Immature natural killer cell (primary cell): ENCODE measurements around the gene HPS5. TPM values are rescaled to one million over a fixed set of nuclear protein-coding genes. Genes with fewer than 3 reads are reported as not detected.

Experiments
- DNase-seq, 3 donors: peaks; one replicate each; pipeline ENCODE4 v3.0.0; 2022; ENCODE audit warnings: mixed read lengths in 1 of 3
- H3K27ac Mint-ChIP-seq, 6 donors: one replicate each; pipeline ENCODE4 v1.8.0; 2020; ENCODE audit warnings: mixed read lengths in 6 of 6, mild to moderate bottlenecking in 5 of 6, inconsistent platforms in 4 of 6, moderate library complexity in 3 of 6
- H3K27me3 Mint-ChIP-seq, 3 donors: one replicate each; pipeline ENCODE4 v1.8.0; 2020 to 2021; ENCODE audit warnings: low read depth in 3 of 3, mild to moderate bottlenecking in 3 of 3, mixed read lengths in 3 of 3, moderate library complexity in 3 of 3, inconsistent platforms in 1 of 3
- H3K36me3 Mint-ChIP-seq, 3 donors: one replicate each; pipeline ENCODE4 v1.8.0; 2020; ENCODE audit warnings: mixed read lengths in 3 of 3, inconsistent platforms in 2 of 3, mild to moderate bottlenecking in 2 of 3
- H3K4me1 Mint-ChIP-seq, 2 donors: one replicate each; pipeline ENCODE4 v1.8.0; 2020; ENCODE audit warnings: inconsistent platforms in 2 of 2, mild to moderate bottlenecking in 2 of 2, mixed read lengths in 2 of 2, moderate library complexity in 1 of 2
- H3K4me3 Mint-ChIP-seq, 5 donors: one replicate each; pipeline ENCODE4 v1.8.0; 2020; ENCODE audit warnings: mild to moderate bottlenecking in 5 of 5, mixed read lengths in 5 of 5, inconsistent platforms in 3 of 5, moderate library complexity in 3 of 5
- H3K9me3 Mint-ChIP-seq, 6 donors: one replicate each; pipeline ENCODE4 v1.8.0; 2020; ENCODE audit warnings: mild to moderate bottlenecking in 6 of 6, mixed read lengths in 6 of 6, inconsistent platforms in 4 of 6, moderate library complexity in 3 of 6
- polyA plus RNA-seq, 3 donors: library from polyadenylated mRNA; unstranded; fragments of 300-500 nt; fragmentation: Illumina TruSeq; gene quantifications; one replicate each; pipeline ENCODE4 v1.2.3, GENCODE V29; 2021

Gene HPS5
- polyA plus RNA-seq, 3 donors from 2014 or later = 10.4 to 15.1 (median 13.0) TPM

GRCh38 chr11:18313965-18314763, 7.8 kb downstream of the HPS5 start:
- H3K27ac Mint-ChIP-seq = no peak overlapping the region
- peaks cover 2 to 9% of the 10 kb centered on the region in 2 donors for H3K4me1 Mint-ChIP-seq
- H3K9me3 Mint-ChIP-seq = no peaks in the 10 kb centered on the region
- peaks cover 0 to under 1% (median 0%) of the 10 kb centered on the region in 3 donors for H3K27me3 Mint-ChIP-seq
- peaks cover 9 to 25% (median 15%) of the 10 kb centered on the region in 3 donors for H3K36me3 Mint-ChIP-seq
- H3K4me3 Mint-ChIP-seq = no peak overlapping the region
- no peak for DNase-seq

- no peaks in the 10 kb centered on the region for H3K4me1 Mint-ChIP-seq
- H3K9me3 Mint-ChIP-seq = no peaks in the 10 kb centered on the region
- peaks cover 11 to 38% (median 25%) of the 10 kb centered on the region in 3 donors for H3K36me3 Mint-ChIP-seq
- H3K4me3 Mint-ChIP-seq = no peak overlapping the region
- H3K27me3 Mint-ChIP-seq = no peaks in the 10 kb centered on the region
- no peak overlapping the region for H3K27ac Mint-ChIP-seq
- no peak for DNase-seq
Measured at GRCh38 chr11:18312663-18313420, 9.1 kb downstream of the HPS5 start.

GRCh38 chr11:18312012-18312411, 9.9 kb downstream of the HPS5 start:
- no peak overlapping the region for H3K4me3 Mint-ChIP-seq
- H3K27ac Mint-ChIP-seq = peak overlapping the region in 2 of 6 donors; percentile 7 to 20

GRCh38 chr11:18310800-18311340, 11.1 kb downstream of the HPS5 start:
- no peak for DNase-seq
- peak overlapping the region in 1 of 6 donors; percentile 35 for H3K27ac Mint-ChIP-seq
- no peaks in the 10 kb centered on the region for H3K27me3 Mint-ChIP-seq
- H3K36me3 Mint-ChIP-seq = peaks cover 21 to 41% (median 37%) of the 10 kb centered on the region in 3 donors
- no peaks in the 10 kb centered on the region for H3K4me1 Mint-ChIP-seq
- H3K9me3 Mint-ChIP-seq = no peaks in the 10 kb centered on the region
- no peak overlapping the region for H3K4me3 Mint-ChIP-seq

More at GRCh38 chr11:18312012-18312411, 9.9 kb downstream of the HPS5 start:
- H3K36me3 Mint-ChIP-seq = peaks cover 11 to 39% (median 26%) of the 10 kb centered on the region in 3 donors
- H3K4me1 Mint-ChIP-seq = no peaks in the 10 kb centered on the region
- H3K27me3 Mint-ChIP-seq = no peaks in the 10 kb centered on the region
- no peak for DNase-seq
- H3K9me3 Mint-ChIP-seq = no peaks in the 10 kb centered on the region

- Mint-ChIP-seq H3K27me3 (no peaks in the 10 kb centered on the region), H3K36me3 (peaks cover 25 to 47% (median 41%) of the 10 kb centered on the region in 3 donors), H3K4me3 (no peak overlapping the region), H3K4me1 (no peaks in the 10 kb centered on the region), H3K9me3 (no peaks in the 10 kb centered on the region), H3K27ac (no peak overlapping the region)
- no peak for DNase-seq
Measured at GRCh38 chr11:18309691-18310090, 12.2 kb downstream of the HPS5 start.

GRCh38 chr11:18308242-18308641, 13.7 kb downstream of the HPS5 start:
- Mint-ChIP-seq H3K4me3 (no peak overlapping the region), H3K36me3 (peaks cover 25 to 55% (median 41%) of the 10 kb centered on the region in 3 donors), H3K4me1 (no peaks in the 10 kb centered on the region), H3K9me3 (no peaks in the 10 kb centered on the region), H3K27ac (no peak overlapping the region), H3K27me3 (no peaks in the 10 kb centered on the region)
- DNase-seq = no peak

GRCh38 chr11:18307461-18308139, 14.3 kb downstream of the HPS5 start:
- H3K36me3 Mint-ChIP-seq = peaks cover 28 to 59% (median 41%) of the 10 kb centered on the region in 3 donors
- H3K4me1 Mint-ChIP-seq = no peaks in the 10 kb centered on the region
- no peak for DNase-seq
- no peak overlapping the region for H3K4me3 Mint-ChIP-seq
- H3K27ac Mint-ChIP-seq = no peak overlapping the region
- H3K9me3 Mint-ChIP-seq = no peaks in the 10 kb centered on the region
- H3K27me3 Mint-ChIP-seq = no peaks in the 10 kb centered on the region

GRCh38 chr11:18304745-18305144, 17.2 kb downstream of the HPS5 start:
- H3K27ac Mint-ChIP-seq = peak overlapping the region in 1 of 6 donors; percentile 6
- H3K27me3 Mint-ChIP-seq = no peaks in the 10 kb centered on the region
- H3K4me1 Mint-ChIP-seq = no peaks in the 10 kb centered on the region
- no peaks in the 10 kb centered on the region for H3K9me3 Mint-ChIP-seq
- no peak overlapping the region for H3K4me3 Mint-ChIP-seq
- H3K36me3 Mint-ChIP-seq = peaks cover 29 to 55% (median 39%) of the 10 kb centered on the region in 3 donors
- DNase-seq = no peak

GRCh38 chr11:18299721-18300120, 22.2 kb downstream of the HPS5 start:
- Mint-ChIP-seq H3K27me3 (peaks cover 0 to 1% (median 0%) of the 10 kb centered on the region in 3 donors), H3K4me3 (no peak overlapping the region), H3K36me3 (peaks cover 41 to 57% (median 45%) of the 10 kb centered on the region in 3 donors), H3K4me1 (no peaks in the 10 kb centered on the region), H3K27ac (no peak overlapping the region), H3K9me3 (peaks cover 0 to 2% (median 0%) of the 10 kb centered on the region in 6 donors)
- no peak for DNase-seq

GRCh38 chr11:18295316-18295715, 26.6 kb downstream of the HPS5 start:
- Mint-ChIP-seq H3K4me1 (no peaks in the 10 kb centered on the region), H3K27ac (no peak overlapping the region), H3K36me3 (peaks cover 48 to 67% (median 62%) of the 10 kb centered on the region in 3 donors), H3K4me3 (no peak overlapping the region), H3K9me3 (peaks cover 0 to 2% (median 0%) of the 10 kb centered on the region in 6 donors), H3K27me3 (peaks cover 0 to 1% (median 0%) of the 10 kb centered on the region in 3 donors)
- DNase-seq = no peak

- Mint-ChIP-seq H3K4me1 (no peaks in the 10 kb centered on the region), H3K9me3 (peaks cover 0 to 2% (median 0%) of the 10 kb centered on the region in 6 donors), H3K27me3 (peaks cover 0 to 1% (median 0%) of the 10 kb centered on the region in 3 donors), H3K4me3 (no peak overlapping the region), H3K27ac (no peak overlapping the region), H3K36me3 (peaks cover 51 to 71% (median 62%) of the 10 kb centered on the region in 3 donors)
- no peak for DNase-seq
Measured at GRCh38 chr11:18294862-18295261, 27.1 kb downstream of the HPS5 start.

- H3K4me1 Mint-ChIP-seq = no peaks in the 10 kb centered on the region
- no peaks in the 10 kb centered on the region for H3K9me3 Mint-ChIP-seq
- H3K27me3 Mint-ChIP-seq = no peaks in the 10 kb centered on the region
- H3K36me3 Mint-ChIP-seq = peaks cover 36 to 59% (median 38%) of the 10 kb centered on the region in 3 donors
- no peak overlapping the region for H3K4me3 Mint-ChIP-seq
- no peak overlapping the region for H3K27ac Mint-ChIP-seq
- DNase-seq = no peak
Measured at GRCh38 chr11:18288911-18289310, 33.0 kb downstream of the HPS5 start.

GRCh38 chr11:18285841-18286240, 36.1 kb downstream of the HPS5 start:
- no peaks in the 10 kb centered on the region for H3K9me3 Mint-ChIP-seq
- no peak overlapping the region for H3K27ac Mint-ChIP-seq
- no peaks in the 10 kb centered on the region for H3K27me3 Mint-ChIP-seq
- H3K4me3 Mint-ChIP-seq = no peak overlapping the region
- H3K4me1 Mint-ChIP-seq = peaks cover 1 to 2% of the 10 kb centered on the region in 2 donors
- no peak for DNase-seq
- H3K36me3 Mint-ChIP-seq = peaks cover 30 to 56% (median 33%) of the 10 kb centered on the region in 3 donors
